ENCODE measurements around the gene HIPK2. TPM values are rescaled to one million over a fixed set of nuclear protein-coding genes. Genes with fewer than 3 reads are reported as not detected.

Gene HIPK2
- total RNA-seq, 1 experiment from 2014 or later, result 8.3 TPM

DNA sequence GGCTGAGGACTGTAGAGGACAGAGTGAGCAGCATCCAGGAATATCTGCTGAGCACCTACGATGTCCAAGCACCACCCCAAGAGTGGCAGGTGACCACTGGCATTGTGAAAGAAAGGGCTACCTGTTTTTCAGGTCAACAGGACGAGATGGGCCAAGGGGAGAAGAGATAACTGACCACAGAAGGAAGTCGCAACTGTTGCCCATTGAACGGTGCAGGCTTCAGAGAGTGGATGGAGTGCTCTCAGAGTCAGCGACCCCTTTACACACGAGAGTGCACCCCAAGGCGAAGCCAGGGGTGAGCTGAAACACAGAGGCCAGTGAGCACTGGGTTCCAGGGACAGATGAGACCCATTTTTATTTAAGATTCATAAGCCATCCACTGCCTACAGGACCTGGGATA, 42.3 kb downstream of the HIPK2 start:
- DNase-seq (ENCODE audit: low read depth), result no peak

DNA sequence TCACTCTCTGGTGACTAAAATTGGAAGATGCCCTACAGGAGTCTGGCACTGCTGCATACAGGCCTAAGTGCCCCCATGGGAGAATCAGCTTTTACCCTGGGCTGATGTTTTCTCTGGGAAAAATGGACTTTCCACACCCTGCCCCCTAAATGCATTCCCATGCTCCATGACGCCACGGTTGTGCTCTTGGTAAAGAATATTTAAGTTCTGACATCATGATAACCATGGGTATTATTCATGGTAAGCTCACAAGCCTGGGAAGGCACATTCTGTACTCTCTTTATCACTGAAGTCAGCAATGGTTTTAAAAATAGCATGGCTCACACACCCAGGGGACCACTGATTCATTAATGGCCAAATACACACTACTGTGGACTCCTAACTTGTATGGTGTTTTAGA, 43.4 kb downstream of the HIPK2 start:
- peak; percentile 59 for DNase-seq (ENCODE audit: low read depth)

- DNase-seq (ENCODE audit: low read depth), result no peak
These were observed 44.0 kb downstream of the HIPK2 start for GRCh38 chr7:139733751-139734150.

DNA sequence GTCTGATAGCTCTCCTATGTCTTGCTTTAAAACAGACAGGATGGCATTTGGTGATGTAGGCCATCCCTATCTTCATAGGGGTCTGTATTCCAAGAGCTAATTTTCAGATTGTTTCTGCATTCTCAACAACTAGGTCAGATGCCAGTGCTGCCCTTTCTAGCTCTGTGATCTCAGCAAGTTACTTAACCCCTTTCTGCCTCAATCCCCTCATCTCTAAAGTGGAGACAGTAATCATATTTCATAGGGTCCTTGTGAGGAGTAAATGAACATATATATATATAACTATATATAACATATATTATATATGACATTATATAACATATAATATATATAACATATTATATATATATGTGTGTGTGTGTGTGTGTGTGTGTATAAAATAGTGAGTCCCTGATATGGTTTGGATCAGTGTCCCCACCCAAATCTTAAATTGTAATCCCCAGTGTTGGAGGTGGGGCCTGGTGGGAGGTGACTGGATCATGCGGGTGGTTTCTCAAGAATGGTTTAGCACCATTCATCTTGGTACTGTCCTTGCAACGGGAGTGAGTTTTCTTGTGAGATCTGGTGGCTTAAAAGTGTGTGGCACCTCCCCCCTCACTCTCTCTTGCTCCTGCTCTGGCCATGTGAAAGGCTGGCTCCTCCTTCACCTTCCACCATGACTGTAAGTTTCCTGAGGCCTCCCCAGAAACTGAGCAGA, 45.2 kb downstream of the HIPK2 start:
- DNase-seq (ENCODE audit: low read depth), result no peak

GRCh38 chr7:139731802-139732470, 45.9 kb downstream of the HIPK2 start:
- DNase-seq (ENCODE audit: low read depth), result peak; percentile 95

- no peak for DNase-seq (ENCODE audit: low read depth)
These were observed 46.8 kb downstream of the HIPK2 start for GRCh38 chr7:139730746-139731612.

- no peak for DNase-seq (ENCODE audit: low read depth)
These were observed 49.6 kb downstream of the HIPK2 start for GRCh38 chr7:139728203-139728602.

DNA sequence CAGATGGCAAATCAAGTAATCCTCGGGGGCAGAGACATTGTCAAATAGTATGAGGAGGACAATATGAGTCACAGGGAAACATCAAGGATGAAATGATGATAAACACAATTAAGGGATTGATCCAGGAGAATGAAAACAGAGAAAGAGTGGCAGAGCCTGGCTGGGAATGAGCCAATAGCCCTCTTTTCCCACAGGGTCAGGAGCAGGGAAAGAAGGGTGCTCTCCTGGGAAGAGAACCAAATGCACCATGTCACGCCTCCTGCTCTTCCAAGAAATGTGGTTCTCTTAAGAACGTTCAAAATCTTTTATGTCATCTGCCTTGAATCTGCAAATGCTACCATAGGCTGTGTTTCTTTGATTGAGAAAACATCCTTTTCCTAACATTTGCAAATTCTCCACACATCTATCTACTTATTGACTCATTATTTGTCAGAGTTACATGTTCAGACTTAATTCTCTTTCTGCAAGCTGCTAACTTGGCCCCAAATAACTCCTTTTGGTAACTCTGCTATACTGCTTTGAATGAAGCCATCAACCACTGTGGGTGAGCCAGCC, 50.6 kb downstream of the HIPK2 start:
- DNase-seq (ENCODE audit: low read depth), result peak; percentile 57

DNA sequence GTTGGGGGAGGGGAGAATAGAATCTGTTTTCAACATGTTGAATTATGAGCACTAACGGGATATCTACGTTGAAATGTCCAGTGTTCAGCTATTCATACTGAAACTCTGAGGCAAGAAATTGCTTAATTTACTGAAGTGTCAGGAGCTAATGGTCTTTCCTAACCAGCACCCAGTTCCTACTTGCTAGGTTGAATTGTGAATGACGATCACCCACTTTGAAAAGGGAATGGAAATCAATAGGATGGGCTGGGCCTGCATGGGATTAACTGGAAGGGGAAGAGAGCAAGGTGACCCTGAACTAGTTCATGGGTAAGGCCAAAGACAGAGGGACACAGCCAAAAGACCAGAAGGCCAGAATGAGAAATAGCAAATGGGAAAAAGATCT, 51.3 kb downstream of the HIPK2 start:
- DNase-seq (ENCODE audit: low read depth), result no peak

GRCh38 chr7:139725858-139726484, 51.8 kb downstream of the HIPK2 start:
- DNase-seq (ENCODE audit: low read depth), result no peak

GRCh38 chr7:139725077-139725476, 52.7 kb downstream of the HIPK2 start:
- peak; percentile 70 for DNase-seq (ENCODE audit: low read depth)

DNA sequence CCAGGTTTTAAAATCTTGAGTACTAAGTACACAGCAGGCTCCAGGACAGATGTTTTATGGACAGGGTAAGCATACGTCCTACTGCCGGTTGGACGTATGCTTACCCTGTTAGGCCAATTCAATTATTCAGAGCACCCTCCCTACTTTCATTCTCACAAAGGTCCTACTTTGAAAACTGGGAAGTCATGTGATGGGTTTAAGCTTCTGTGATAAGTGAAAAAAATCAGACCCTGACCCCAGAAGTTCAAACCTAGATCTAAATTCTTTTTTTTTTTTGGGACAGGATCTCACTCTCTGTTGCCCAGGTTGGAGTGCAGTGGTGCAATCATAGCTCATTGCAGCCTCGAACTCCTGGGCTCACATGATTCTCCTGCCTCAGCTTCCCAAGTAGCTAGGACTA, 55.2 kb downstream of the HIPK2 start:
- DNase-seq (ENCODE audit: low read depth), result no peak

DNA sequence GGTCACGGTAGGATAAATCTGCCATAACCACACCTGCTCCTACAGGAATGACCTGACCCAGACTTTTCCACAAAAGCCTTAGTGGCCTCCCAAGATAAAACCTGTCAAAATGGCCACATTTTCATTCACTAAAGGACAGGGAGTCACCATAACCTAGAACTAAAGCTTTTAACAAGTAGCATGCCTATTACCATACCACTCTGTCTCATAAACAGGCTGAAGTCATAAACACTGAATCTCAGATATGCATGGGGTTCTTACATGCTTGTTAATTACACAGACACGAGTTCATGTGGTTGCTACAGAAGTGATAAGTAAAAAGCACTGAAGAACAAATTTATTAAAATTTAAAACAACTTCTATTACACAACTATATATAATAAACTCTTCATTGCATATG, 56.0 kb downstream of the HIPK2 start:
- DNase-seq (ENCODE audit: low read depth), result no peak

DNA sequence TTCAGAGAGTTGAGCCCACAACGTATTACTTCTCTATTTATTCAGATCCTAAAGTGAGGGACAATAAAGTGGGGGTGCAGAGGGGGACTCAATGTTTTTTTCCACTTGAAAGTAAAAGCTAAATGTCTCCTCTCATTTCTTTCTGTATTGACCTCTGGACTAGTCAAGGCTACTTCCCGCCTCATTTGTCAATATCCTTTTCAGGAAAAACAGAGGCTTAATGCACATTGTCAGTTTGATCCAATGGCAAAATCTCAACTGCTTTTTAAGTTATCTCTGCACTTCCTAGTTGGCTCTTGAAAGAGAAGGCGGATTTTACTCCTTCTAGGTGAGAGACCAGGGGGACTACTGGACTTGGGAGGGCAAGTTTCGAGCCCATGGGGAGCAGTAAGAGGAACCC, 56.4 kb downstream of the HIPK2 start:
- no peak for DNase-seq (ENCODE audit: low read depth)

- peak; percentile 75 for DNase-seq (ENCODE audit: low read depth)
These were observed 57.0 kb downstream of the HIPK2 start for GRCh38 chr7:139720705-139721231.

DNA sequence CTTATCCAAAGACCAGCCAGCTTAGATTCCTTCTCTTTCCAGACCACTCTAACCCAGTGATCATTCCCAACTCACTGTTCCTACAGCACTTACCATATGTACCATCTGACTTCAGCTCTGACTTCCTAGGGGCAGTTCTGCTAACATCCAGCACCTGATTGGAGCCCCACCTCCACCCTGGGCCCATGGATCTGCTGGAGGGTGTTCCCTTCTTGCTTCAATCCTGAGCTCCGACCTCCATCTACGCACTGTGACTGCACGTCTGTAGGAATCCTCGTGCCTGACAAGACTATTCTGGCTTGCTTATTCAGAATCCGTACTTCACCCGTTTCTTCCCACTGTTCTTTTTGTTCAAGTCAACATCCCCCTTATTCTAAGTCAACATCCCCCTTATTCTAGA, 57.6 kb downstream of the HIPK2 start:
- no peak for DNase-seq (ENCODE audit: low read depth)

GRCh38 chr7:139718859-139719258, 58.9 kb downstream of the HIPK2 start:
- DNase-seq (ENCODE audit: low read depth), result no peak

GRCh38 chr7:139718141-139718540, 59.7 kb downstream of the HIPK2 start:
- DNase-seq (ENCODE audit: low read depth), result no peak

GRCh38 chr7:139716156-139716942, 61.4 kb downstream of the HIPK2 start:
- no peak for DNase-seq (ENCODE audit: low read depth)

DNA sequence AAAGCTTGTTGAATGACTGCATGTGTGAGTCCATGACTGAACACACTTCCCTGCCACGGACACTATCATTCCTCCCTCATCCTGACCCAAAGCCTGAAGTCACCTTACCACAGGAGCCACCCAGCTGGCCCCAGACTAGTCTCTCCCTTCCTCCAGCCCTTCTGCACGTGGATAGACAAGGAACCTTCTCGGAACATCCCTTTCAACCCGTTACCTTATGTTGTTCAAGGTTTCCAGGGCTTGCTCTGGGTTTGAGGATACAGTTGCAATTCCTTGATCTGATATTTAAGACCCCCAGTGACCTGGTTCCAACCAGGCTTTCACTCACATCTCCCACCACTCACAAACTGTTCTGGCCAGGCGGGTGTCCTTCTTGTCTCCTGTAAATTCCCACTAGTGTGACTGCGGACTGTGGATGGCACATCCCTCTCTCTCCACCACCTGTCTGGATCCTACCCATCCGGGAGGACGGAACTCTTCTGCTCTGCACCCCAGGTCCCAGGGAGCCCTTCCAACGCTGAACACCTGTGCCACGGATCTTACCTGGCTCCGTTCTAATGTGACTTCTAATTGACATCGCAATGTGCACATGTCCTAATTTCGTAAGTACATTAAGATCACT, 62.5 kb downstream of the HIPK2 start:
- no peak for DNase-seq (ENCODE audit: low read depth)

Data from RPMI7951 (cell line).